HG03196 (cell line): ENCODE results near the gene ARL4A.

Source experiments
- ATAC-seq: cut with Tn5 transposase; IDR thresholded peaks from one replicate; pipeline ENCODE4 v1.9.1; 2021; ENCODE audit not compliant: unreplicated experiment

Gene ARL4A

DNA sequence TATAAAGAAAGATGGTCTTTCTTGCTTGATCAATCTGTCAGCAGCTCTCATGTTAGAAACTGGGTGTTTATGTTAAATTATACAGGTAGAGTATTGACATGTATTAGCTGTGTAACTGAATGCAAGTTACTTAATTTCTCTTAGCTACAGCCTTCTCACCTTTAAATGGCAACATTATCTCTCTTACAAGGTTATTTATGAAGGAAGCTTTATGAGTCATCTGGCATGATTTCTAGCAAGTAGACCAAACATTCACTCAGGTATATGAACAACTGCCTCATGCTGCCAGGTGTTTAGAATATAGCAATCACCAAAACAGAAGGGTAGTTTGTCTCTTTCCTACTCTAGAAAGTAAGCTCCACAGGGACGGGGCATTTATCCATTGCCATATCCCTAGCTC is 8.5 kb downstream of the ARL4A start:
- ATAC-seq, result no peak

DNA sequence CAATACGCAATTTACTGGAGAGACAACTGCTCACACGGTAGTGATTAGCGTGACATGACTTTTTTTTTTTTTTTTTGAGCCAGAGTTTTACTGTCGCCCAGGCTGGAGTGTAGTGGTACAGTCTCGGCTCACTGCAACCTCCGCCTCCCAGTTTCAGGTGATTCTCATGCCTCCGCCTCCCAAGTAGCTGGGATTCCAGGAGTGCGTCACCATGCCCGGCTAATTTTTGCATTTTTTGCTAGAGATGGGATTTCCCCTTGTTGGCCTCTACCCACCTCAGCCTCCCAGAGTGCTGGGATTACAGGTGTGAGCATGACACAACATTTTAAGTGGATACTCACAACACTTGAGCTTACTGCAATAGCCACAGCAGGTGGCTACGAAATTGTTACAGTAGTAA is 11.9 kb downstream of the ARL4A start:
- no peak for ATAC-seq

DNA sequence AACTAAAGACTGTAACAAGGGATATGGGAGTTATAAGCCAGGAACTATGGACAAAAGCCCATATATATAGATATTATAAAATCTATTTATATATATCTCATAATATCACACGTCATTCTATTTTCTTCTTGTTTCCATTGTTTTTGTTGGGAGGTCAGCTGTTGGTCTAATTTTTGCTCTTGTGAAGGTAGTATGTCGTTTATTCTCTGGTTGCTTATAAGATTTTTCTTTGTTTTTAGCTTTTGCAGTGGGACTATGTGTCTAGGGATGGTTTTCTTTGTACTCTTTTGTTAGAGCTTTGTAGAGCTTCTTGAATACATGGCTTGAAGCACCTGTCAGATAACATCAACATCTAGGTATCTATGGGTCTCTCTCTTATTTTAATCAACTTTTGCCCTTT is 14.0 kb downstream of the ARL4A start:
- no peak for ATAC-seq

DNA sequence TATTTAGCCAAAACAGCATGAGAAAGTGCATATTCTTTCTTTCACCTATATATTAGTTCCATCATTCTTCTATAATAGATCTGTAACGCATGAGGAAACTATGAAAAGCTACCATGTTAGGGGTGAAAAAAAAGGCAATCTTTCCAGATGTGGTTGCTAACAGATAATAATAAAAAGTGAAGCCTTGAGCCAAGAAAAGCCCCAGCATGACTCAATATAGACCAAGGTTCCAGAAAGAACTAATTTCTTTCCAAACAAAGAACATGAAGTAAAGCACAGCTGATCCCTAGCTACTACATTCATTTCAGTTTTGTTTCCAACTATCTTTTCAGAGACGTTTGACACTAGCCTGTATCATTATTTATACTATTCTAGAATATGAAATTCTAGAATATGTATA is 16.4 kb downstream of the ARL4A start:
- ATAC-seq, result no peak

DNA sequence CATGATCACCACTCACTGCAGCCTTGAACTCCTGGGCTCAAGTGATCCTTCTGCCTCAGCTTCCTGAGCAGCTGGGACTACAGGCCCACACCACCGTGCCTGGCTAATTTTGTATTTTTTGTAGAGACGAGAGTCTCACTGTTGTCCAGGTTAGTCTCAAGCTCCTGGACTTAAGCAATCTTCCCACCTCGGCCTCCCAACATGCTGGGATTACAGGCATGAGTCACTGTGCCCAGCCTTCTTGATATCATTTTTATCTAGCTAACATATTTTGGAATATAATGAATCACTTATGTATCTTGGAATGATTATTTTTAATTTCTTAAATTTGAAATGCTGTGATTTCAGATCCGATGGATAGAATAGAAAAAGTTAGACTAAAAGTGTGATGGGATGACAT is 18.4 kb downstream of the ARL4A start:
- ATAC-seq, result no peak

DNA sequence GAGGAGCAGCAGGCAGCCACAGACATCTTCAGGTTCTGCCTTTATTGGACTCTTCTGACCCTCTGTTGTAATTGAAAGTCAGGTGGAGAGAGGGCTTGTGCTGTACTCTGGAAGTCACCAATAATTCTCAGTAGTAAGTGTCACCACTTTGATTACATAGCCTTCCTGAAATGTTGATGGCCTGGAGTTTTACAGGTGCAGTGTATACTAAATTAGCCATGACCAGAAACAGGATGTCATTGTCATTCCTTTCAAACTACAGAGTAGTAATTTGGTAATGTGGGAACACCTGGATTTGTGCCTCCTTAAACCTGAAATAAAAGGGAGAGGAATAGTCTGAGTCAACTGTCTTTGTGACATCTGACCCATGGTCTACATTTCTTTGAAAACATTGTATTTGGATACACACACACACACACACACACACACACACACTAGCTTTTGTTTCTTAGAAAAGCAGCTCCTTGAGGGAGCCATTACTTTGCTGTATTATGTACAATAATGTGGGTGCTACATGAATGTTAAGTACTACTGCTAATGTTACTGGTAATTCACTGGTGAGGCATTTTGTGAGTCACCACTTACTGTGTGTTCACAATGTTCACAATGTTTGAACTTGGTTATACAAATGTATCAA is 19.6 kb downstream of the ARL4A start:
- ATAC-seq, result no peak

DNA sequence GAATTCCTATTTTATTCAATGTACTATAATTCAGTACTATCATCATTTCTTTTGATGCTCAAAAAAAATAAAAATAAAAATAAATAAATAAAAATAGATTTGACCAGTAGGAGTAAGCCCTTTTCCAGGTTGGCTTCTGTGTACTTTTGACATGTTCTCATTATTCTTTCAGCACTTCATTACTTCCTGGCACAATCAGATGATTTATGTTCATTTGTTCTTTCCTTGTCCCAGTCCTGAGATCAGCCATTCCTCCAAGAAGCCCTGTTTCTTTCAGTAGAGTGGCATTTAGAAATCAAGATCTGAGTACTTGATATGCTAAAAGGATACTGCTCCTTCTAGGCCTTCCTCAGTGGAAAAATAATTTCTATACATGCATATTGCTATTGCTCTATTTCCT is 20.9 kb downstream of the ARL4A start:
- no peak for ATAC-seq

DNA sequence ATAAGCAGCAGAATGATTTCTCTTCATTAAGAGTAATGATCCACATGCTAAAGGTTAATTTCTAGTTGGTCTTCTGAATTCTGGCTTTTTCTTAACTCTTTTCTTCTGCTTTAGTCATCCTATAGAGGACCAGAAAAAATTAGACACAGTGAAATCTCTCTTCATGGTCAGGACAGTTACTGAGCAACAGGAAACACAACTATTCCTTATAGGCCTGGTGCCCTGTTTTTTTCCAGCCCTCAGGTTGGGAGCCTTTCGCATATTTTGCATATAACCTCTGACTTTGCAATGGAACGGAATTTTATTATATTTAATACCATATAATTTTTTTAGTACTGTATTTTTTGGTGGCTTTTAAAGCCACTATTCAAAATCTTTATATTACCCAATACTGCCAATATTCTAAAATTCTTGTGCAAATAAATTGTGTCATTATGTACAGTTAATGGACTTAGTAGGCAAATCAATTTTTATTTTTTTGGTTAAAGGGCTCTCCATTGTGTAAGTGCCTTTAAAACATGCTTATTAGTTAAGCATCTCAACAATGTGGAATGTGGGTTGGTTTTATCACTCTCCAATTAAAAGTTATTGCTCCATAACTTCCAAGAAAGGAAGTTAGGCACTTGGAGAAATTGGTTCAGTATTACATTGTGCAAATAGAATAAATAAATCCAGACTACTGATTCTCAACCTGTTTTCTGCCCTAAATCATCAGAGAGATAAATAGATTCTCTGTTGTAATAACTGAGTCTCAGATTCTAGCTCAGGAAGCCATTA is 22.5 kb downstream of the ARL4A start:
- ATAC-seq, result no peak

DNA sequence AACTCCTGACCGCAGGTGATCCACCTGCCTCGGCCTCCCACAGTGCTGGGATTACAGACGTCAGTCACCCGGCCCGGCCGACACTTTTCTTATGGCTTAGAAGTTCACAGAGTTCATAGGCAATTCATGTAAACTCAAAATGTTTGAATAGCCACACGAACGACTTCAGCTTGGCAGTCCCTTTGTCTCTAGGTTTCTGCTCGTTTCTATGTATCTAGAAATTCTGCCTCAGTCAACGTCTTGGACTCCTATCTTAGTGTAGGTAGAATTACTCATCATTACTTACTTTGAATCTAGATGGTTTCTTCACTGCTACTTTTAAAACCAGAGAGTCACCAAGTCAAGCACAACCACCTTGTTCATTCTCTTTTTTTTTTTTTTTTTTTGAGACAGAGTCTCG is 23.7 kb downstream of the ARL4A start:
- no peak for ATAC-seq

DNA sequence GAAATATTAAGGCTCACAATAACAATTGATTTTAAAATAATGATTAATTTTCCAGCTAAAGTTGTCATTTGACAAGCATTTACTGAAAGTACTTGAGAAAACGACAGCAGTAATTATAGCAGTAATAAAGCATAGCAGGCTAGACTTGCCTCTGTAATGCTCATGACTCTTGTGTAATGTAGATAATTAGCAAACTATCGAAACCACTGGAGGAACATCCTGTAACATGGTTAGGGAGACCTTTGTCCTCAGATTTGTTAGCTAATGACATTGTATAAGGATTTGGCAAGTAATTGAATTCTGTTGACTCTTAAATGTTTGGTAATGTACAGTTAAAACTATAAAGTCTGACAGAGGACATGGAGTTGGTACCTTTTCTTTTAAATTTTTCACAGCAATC is 24.8 kb downstream of the ARL4A start:
- no peak for ATAC-seq

DNA sequence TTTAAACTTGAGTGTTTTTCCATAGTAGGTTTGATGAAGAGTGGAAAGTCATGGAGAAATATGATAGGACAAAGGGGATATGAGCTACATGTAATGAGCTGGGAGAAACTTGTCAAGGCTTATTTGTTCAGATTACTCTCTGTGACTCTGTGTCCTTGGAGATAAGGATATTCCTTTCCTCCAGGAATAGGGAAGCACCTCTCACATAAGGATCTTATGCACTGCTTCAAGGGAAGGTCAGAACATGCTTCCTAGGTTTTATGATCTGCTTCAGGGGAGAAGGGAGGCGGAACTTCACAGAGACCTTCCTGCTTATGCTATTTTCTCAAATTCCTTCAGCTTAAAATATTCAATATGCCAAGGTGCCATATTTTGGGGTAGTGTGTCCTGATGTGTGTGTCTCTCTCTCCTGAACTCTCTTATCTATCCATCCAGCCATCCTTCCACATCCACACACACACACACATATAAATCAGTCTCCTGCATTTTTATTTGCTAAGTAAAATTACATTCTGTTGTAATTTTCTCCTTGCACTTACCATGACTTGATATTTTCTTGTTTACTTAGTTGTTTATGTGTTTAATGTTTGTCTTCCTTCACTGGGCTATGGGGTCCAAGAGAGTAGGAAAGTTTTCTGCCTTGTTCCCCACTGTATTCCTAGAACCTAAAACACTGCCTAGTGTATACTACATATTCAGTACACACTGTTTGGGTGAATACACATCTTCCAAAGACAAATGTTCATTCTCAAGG is 26.4 kb downstream of the ARL4A start:
- ATAC-seq, result no peak

DNA sequence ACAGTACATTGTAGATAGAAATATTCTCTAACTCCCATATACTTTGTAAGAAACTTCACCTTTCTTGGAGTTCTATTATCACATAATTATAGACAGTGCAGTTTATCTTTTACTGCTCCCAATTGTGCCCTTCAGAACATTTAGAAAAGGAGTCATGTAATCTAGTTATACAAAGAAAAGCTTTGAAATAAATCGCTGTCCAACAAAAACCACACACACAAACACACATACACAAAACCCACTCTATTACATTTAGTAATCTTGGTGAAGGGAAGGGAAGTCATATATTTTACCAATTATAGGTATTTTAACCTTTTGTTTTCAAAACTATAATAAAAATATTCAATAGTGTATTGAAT is 26.9 kb downstream of the ARL4A start:
- no peak for ATAC-seq

DNA sequence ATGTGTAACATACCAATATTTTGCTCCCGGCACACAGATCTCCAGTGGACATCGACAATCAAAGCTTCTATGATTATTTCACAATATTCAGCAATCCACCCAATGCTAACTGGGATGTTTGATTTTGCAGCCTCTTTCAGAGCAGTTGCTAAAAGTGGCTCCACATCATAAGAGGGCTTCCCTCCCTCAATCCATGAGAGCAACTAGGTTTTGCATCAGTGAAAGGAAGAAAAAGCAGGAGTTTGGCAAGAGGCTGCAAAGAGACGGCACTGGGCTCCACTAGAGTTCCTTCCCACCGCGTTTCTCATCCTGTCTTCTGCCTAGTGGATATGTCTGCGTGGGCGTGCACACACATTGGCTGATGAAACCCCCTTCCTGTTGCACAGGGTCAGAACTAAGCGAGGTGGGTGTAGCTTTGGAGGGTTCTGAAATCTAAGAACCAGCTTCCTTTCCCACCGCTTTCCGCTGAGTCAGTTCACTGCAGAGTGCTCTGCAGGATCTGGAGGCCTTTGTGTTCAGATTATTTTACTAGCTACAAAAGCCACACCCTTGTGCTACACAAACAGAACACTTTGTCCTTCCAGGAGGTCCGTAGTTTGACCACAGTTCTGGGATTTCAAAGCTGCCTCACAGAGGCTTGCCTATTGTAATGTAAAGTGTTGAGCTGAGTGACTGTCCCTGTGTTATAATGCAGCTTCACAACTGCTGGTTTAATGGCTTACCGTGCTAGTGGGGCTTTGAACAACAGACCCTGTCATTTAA is 28.1 kb downstream of the ARL4A start:
- no peak for ATAC-seq

DNA sequence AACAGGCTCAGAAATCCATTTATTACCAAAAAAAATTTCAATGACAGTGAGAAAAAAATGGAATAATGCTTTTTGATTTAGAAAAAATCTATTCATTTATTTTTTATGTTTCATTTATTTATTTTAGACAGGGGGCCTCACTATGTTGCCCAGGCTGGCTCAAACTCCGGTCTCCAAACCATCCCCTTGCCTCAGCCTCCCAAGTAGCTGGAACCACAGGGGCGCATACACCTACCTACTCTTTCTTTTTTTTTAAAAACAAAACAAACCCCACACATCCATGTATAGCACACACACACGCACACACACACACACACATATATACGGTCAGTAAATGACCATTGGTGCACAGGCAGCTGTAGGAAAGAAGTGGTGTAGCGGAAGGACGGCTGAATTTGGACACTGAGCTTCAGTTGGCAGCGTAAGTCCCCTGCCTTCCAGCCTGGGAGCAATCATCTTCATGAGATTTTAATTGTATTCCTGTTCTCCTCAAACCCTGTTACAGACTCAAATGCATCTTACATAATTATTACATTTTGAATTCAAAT is 28.8 kb downstream of the ARL4A start:
- no peak for ATAC-seq

DNA sequence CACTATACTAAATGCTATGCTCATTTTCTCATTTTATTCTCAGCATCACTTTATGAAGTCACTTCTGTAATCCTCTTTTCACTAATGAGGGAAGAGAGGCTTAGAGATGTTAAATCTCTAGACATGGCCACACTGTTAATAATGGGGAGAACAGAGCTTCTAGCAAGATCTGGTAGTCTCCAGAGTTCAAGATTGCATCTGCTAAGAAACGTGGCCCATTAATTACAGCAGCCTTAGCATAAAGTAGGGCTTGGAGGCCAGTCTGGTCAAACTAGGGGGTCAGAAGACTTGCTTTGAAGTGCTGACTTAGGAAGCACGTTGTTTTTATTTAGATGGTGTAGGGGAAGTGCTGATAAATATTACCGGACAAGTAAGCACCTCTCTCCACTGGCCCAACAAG is 29.3 kb downstream of the ARL4A start:
- no peak for ATAC-seq

DNA sequence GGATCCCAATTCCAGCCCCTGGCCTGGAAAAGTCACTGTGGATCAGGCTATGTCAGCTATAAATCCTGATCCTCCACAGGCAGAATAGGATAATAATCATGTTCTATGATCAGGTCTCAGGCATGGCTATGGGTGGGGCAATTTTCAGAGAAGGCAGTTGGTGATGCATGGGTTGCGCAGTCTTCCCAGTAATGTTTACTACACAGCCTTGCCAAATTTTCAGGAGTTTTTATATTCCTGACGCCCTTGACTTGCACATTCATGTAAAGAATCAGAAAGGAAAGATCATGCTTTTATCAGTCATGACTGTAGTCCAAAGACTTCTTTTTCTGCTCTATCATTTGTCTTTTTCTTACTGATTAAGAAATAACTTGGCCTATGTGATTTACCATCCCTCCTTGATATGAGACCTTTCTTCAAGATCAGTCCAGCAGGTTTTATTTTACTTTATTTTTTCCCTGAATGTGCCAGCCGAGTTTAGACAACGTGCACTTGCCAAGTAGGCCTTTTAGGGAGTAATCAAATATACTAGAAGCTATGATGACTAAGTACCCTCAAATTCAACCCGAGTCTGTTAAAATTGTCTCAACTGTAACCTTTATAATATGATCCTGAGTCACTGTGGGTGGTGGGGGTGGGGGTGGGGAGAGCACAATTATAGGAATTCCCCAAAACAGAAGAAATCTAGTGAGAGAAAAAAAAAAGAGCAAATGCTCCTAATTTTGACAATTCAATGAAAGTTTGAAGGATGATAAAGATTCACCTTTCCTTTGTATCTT is 31.9 kb downstream of the ARL4A start:
- no peak for ATAC-seq

DNA sequence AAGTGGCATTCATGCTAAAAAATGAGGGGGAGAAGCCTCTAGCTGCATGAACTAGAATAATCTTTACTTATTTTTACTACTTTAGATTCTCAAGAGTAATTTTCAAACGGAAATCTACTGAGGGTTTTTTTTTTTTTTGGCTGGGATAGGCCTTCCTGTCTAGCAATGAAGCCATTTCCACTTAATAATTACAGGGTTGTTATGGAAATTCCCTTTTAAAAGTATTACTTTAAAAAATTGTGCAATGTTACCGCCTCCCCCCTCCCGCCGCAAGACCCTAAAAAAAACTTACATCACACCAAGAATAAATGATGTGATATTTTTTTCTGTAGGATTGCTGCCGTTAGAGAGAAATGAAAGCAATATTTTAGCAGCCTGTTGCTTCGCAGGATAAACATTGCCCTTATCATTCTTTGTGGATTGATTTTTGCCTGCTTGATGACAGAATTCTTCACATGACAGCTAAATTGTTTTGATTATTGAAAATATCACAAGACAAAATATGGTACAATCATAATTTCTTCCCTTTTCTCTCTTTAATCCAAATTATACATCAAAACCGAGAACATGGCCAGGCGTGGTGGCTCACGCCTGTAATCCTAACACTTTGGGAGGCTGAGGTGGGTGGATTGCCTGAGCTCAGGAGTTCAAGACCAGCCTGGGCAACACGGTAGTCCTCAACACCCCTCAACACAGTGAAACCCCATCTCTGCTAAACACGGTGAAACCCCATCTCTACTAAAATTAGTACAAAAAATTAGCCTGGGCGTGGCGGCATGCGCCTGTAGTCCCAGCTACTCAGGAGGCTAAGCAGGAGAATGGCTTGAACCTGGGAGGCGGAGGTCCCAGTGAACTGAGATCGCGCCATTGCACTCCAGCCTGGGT is 32.8 kb downstream of the ARL4A start:
- ATAC-seq, result no peak

DNA sequence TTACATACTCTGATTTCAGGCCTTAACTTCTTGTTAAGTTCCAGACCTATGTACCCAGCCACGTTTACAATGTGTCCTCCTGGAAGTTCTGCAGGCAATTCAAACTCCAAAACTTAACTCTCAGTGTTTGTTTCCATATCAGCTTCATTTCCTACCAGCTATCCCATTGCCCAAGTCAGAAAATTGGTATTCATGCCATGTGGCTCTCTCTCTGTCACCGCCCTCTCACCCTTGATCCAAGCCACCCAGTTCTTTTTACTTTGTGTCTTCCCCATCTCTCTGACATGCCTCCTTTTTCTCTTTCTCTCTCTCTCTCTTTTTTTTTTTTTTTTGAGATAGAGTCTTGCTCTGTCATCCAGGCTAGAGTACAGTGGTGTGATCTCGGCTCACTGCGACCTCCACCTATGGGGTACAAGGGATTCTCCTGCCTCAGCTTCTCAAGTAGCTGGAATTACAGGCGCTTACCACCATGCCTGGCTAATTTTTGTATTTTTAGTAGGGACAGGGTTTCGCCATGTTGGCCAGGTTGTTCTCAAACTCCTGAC is 33.9 kb downstream of the ARL4A start:
- no peak for ATAC-seq

DNA sequence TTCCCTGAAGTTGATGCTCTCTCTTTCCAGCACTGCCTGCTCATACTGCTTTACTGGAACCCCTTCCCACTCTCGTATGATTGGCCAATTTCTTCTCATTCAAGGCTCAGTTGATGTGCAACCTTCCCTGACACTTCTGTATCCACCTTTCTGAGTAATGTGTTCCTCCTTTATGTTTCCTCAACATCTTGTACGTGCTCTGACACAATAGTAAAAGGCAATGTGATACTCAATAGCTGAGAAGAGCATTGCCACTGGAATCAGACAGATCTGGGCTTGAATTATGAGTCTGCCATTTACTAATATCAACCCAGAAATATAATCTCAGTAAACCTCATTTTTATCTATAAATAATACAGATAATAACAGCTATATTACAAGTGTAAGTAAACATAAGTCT is 34.7 kb downstream of the ARL4A start:
- no peak for ATAC-seq
